Measurements from ENCODE around the gene RECK. TPM values are rescaled to one million over a fixed set of nuclear protein-coding genes. Genes with fewer than 3 reads are reported as not detected.

Gene RECK
- total RNA-seq, 1 experiment from 2014 or later = 2.1 TPM

- H3K79me2 ChIP-seq (ENCODE audit: low read depth) = no peaks in the 10 kb centered on the region
- TF ChIP-seq EZH2 (IDR thresholded peaks at IDR 0.05; ENCODE audit: low read depth) = no peak
- TF ChIP-seq, protein P1, sequence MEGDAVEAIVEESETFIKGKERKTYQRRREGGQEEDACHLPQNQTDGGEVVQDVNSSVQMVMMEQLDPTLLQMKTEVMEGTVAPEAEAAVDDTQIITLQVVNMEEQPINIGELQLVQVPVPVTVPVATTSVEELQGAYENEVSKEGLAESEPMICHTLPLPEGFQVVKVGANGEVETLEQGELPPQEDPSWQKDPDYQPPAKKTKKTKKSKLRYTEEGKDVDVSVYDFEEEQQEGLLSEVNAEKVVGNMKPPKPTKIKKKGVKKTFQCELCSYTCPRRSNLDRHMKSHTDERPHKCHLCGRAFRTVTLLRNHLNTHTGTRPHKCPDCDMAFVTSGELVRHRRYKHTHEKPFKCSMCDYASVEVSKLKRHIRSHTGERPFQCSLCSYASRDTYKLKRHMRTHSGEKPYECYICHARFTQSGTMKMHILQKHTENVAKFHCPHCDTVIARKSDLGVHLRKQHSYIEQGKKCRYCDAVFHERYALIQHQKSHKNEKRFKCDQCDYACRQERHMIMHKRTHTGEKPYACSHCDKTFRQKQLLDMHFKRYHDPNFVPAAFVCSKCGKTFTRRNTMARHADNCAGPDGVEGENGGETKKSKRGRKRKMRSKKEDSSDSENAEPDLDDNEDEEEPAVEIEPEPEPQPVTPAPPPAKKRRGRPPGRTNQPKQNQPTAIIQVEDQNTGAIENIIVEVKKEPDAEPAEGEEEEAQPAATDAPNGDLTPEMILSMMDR (conservative IDR thresholded peaks at IDR 0.05) = no peak
- no peaks in the 10 kb centered on the region for H3K36me3 ChIP-seq (ENCODE audit: low read depth)
- H3K4me2 ChIP-seq = no peak overlapping the region
- CTCF ChIA-PET = no interaction called here
- no peaks in the 10 kb centered on the region for H3K27me3 ChIP-seq (ENCODE audit: insufficient read depth, low read depth)
- no peaks in the 10 kb centered on the region for H3F3A ChIP-seq (ENCODE audit: insufficient read depth, low read depth)
- no peak overlapping the region for H3K27ac ChIP-seq
- POLR2A ChIA-PET (ENCODE audit: unreplicated experiment) = no interaction called here
- H3K4me3 ChIP-seq = no peak overlapping the region
- intact Hi-C loops (cut with micrococcal nuclease; ENCODE audit: unreplicated experiment) = no loop called here
- no peak overlapping the region for H2AFZ ChIP-seq
- H3K9me2 ChIP-seq (ENCODE audit: insufficient read depth) = no peaks in the 10 kb centered on the region
- no peak for DNase-seq
- no peaks in the 10 kb centered on the region for H4K20me1 ChIP-seq (ENCODE audit: insufficient read depth)
- no TSS peak for BruUV-seq (replicated peaks)
- H3K9me3 ChIP-seq (ENCODE audit: insufficient read depth, low read depth) = no peaks in the 10 kb centered on the region
- H3K4me1 ChIP-seq (replicated peaks; ENCODE audit: insufficient read depth) = no peaks in the 10 kb centered on the region
Measured at GRCh38 chr9:36051317-36051716, 14.6 kb downstream of the RECK start.

DNA sequence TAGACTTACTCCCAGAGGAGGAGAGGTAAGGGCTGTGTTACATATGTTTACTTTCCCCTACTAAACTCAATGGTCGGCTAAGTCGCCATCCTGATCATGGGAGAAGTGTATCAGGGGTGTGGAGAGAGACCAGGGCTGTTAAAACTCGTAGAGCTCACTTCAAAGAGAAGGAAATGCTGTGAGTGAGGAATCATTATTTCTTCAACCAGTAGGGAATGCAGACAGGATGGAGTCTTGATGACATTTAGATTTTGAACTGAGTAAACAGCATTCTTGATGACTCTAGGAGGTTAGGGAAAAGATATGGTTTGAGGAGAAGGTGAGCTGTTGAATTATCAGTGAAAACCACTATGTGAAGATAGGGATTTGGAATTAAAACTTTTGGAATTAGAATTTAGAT, 17.3 kb downstream of the RECK start:
- H2AFZ ChIP-seq = no peak overlapping the region
- no peak overlapping the region for H3K4me3 ChIP-seq
- no TSS peak for BruUV-seq (replicated peaks)
- H3K79me2 ChIP-seq (ENCODE audit: low read depth) = no peaks in the 10 kb centered on the region
- intact Hi-C loops (cut with micrococcal nuclease; ENCODE audit: unreplicated experiment) = no loop called here
- ChIA-PET CTCF (no interaction called here), POLR2A (ENCODE audit: unreplicated experiment) (no interaction called here)
- no peaks in the 10 kb centered on the region for H3K27me3 ChIP-seq (ENCODE audit: insufficient read depth, low read depth)
- no peak overlapping the region for H3K27ac ChIP-seq
- H3K9me3 ChIP-seq (ENCODE audit: insufficient read depth, low read depth) = no peaks in the 10 kb centered on the region
- H3K36me3 ChIP-seq (ENCODE audit: low read depth) = no peaks in the 10 kb centered on the region
- no peaks in the 10 kb centered on the region for H3K4me1 ChIP-seq (replicated peaks; ENCODE audit: insufficient read depth)
- DNase-seq = no peak
- no peaks in the 10 kb centered on the region for H4K20me1 ChIP-seq (ENCODE audit: insufficient read depth)
- H3K9me2 ChIP-seq (ENCODE audit: insufficient read depth) = no peaks in the 10 kb centered on the region
- no peak overlapping the region for H3K4me2 ChIP-seq
- TF ChIP-seq, protein P1 (conservative IDR thresholded peaks at IDR 0.05) = no peak
- no peaks in the 10 kb centered on the region for H3F3A ChIP-seq (ENCODE audit: insufficient read depth, low read depth)

GRCh38 chr9:36056896-36057295, 20.2 kb downstream of the RECK start:
- no TSS peak for BruUV-seq (replicated peaks)
- Histone ChIP-seq H3K27me3 (ENCODE audit: insufficient read depth, low read depth) (no peaks in the 10 kb centered on the region), H3K4me2 (no peak overlapping the region), H4K20me1 (ENCODE audit: insufficient read depth) (no peaks in the 10 kb centered on the region), H3K36me3 (ENCODE audit: low read depth) (no peaks in the 10 kb centered on the region), H3F3A (ENCODE audit: insufficient read depth, low read depth) (no peaks in the 10 kb centered on the region), H2AFZ (no peak overlapping the region), H3K4me1 (replicated peaks; ENCODE audit: insufficient read depth) (no peaks in the 10 kb centered on the region), H3K27ac (no peak overlapping the region), H3K9me2 (ENCODE audit: insufficient read depth) (no peaks in the 10 kb centered on the region), H3K4me3 (no peak overlapping the region), H3K79me2 (ENCODE audit: low read depth) (no peaks in the 10 kb centered on the region), H3K9me3 (ENCODE audit: insufficient read depth, low read depth) (no peaks in the 10 kb centered on the region)
- ChIA-PET CTCF (interaction anchor here (0.6 kb wide), 1 partner anchor 90 kb away, joined by 3 read pairs; no protein-coding TSS in a partner anchor), POLR2A (ENCODE audit: unreplicated experiment) (interaction anchor here (0.6 kb wide), 1 partner anchor 339 kb away, joined by 3 read pairs; no protein-coding TSS in a partner anchor)
- no peak for DNase-seq
- intact Hi-C loops (cut with micrococcal nuclease; ENCODE audit: unreplicated experiment) = no loop called here
- TF ChIP-seq, protein P1 (conservative IDR thresholded peaks at IDR 0.05) = no peak
- no peak for TF ChIP-seq EZH2 (IDR thresholded peaks at IDR 0.05; ENCODE audit: low read depth)

Measured in PC-9 (cell line).